SK-N-SH treated with all-trans-retinoic acid at 6 μM for 48 hours (cell line): ENCODE results near the gene NCMAP.

ENCODE experiments used
- ARNTL ChIP-seq: fragments of 450-650 bp; formaldehyde crosslinking; IDR thresholded peaks from 2 replicates; pipeline ENCODE4 v1.5.0; 2020; ENCODE audit warnings: low read depth, mild to moderate bottlenecking, moderate library complexity, borderline replicate concordance
- GLIS3 ChIP-seq: fragments of 250-450 bp; sonication (Bioruptor Pico); IDR thresholded peaks from 2 replicates; pipeline ENCODE4 v1.5.0; 2020; ENCODE audit warnings: mild to moderate bottlenecking, moderate library complexity
- SNAI2 ChIP-seq: fragments of 250-450 bp; sonication (Bioruptor Pico); IDR thresholded peaks from 2 replicates; pipeline ENCODE4 v1.5.0; 2020; ENCODE audit warnings: mild to moderate bottlenecking, moderate library complexity
- TCF4 ChIP-seq: fragments of 250-450 bp; sonication (Bioruptor Pico); IDR thresholded peaks from 2 replicates; pipeline ENCODE4 v1.8.0; 2021; ENCODE audit warnings: mild to moderate bottlenecking, moderate library complexity, borderline replicate concordance
- ZFP3 ChIP-seq: fragments of 250-450 bp; sonication (Bioruptor Pico); IDR thresholded peaks from 2 replicates; pipeline ENCODE4 v1.5.0; 2020; ENCODE audit warnings: mild to moderate bottlenecking, moderate library complexity
- ZNF70 ChIP-seq: fragments of 450-650 bp; formaldehyde crosslinking; IDR thresholded peaks from 2 replicates; pipeline ENCODE4 v1.5.0; 2020; ENCODE audit warnings: mild to moderate bottlenecking, moderate library complexity
- TF ChIP-seq, protein P1 (sequence below): fragments of 250-450 bp; sonication (Bioruptor Pico); IDR thresholded peaks from 2 replicates; pipeline ENCODE4 v1.8.0; 2020; ENCODE audit warnings: mild to moderate bottlenecking, moderate library complexity, borderline replicate concordance
- TF ChIP-seq, protein P2 (sequence below): fragments of 250-450 bp; sonication (Bioruptor Pico); IDR thresholded peaks from 2 replicates; pipeline ENCODE4 v1.5.1; 2020; ENCODE audit warnings: low read depth, mild to moderate bottlenecking, moderate library complexity

DNA sequence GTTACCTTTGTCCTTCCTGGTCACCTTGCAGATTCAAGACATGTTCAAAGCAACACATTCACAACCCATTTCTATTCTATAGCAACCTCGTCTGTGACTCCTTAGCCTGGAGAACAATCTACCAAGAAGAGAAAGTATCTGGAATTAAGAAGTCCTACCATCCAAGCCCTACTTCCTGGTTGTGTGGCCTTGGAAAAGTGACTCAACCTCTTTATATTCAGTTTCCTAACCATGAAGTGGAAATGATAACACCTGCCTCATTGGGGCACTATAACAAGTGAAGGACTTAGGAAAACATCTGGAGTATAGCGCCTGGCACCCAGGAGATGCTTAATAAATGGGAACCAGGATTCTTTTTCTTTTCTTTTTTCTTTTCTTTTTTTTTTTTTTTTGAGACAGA lies 50.7 kb downstream of the NCMAP start:
- no peak for TF ChIP-seq SNAI2 (CRISPR knock-in tag)
- TF ChIP-seq ZFP3 (CRISPR knock-in tag) = no peak
- TF ChIP-seq TCF4 (CRISPR knock-in tag) = no peak
- no peak for TF ChIP-seq GLIS3 (CRISPR knock-in tag)
- TF ChIP-seq, protein P1, sequence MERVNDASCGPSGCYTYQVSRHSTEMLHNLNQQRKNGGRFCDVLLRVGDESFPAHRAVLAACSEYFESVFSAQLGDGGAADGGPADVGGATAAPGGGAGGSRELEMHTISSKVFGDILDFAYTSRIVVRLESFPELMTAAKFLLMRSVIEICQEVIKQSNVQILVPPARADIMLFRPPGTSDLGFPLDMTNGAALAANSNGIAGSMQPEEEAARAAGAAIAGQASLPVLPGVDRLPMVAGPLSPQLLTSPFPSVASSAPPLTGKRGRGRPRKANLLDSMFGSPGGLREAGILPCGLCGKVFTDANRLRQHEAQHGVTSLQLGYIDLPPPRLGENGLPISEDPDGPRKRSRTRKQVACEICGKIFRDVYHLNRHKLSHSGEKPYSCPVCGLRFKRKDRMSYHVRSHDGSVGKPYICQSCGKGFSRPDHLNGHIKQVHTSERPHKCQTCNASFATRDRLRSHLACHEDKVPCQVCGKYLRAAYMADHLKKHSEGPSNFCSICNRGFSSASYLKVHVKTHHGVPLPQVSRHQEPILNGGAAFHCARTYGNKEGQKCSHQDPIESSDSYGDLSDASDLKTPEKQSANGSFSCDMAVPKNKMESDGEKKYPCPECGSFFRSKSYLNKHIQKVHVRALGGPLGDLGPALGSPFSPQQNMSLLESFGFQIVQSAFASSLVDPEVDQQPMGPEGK = no peak
- no peak for TF ChIP-seq ZNF70 (CRISPR knock-in tag)
- TF ChIP-seq, protein P2, sequence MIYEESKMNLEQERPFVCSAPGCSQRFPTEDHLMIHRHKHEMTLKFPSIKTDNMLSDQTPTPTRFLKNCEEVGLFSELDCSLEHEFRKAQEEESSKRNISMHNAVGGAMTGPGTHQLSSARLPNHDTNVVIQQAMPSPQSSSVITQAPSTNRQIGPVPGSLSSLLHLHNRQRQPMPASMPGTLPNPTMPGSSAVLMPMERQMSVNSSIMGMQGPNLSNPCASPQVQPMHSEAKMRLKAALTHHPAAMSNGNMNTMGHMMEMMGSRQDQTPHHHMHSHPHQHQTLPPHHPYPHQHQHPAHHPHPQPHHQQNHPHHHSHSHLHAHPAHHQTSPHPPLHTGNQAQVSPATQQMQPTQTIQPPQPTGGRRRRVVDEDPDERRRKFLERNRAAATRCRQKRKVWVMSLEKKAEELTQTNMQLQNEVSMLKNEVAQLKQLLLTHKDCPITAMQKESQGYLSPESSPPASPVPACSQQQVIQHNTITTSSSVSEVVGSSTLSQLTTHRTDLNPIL (CRISPR knock-in tag) = no peak
- TF ChIP-seq ARNTL (CRISPR knock-in tag) = no peak
